ENCODE measurements around the gene TMEM213. TPM values are rescaled to one million over a fixed set of nuclear protein-coding genes. Genes with fewer than 3 reads are reported as not detected.

The TMEM213 gene
- total and polyA plus RNA-seq, 2 of the 8 experiments (the other 6 are each of a cell fraction or from before 2014, with no cell fraction given) = 0.21 to 0.67 TPM

- WGBS, 2 experiments (ENCODE audit: extremely low coverage in 1 of 2, insufficient coverage in 1 of 2, insufficient read length in 1 of 2, insufficient replicate concordance in 2 of 2, low coverage in 1 of 2, low lambda C conversion rate in 2 of 2, missing lambda C conversion rate in 1 of 2) = 95% methylated on average over 10 of the region's 10 CpGs; no CpG with 5 or more reads in 1 of the 2 experiments
- Histone ChIP-seq H3K27ac (ENCODE audit: low read depth, low read length) (no peak overlapping the region), H3K79me2 (ENCODE audit: control insufficient read depth in 1 of 2, insufficient read depth in 2 of 2, low read length in 2 of 2) (no peaks in the 10 kb centered on the region), H3K18ac (ENCODE audit: extremely low read depth, low read length) (no peak overlapping the region), H3K27me3 (replicated peaks in 1 of 4; ENCODE audit: control insufficient read depth in 3 of 4, extremely low read depth in 1 of 4, insufficient read depth in 3 of 4, low read length in 3 of 4) (no peaks in the 10 kb centered on the region), H4K5ac (ENCODE audit: insufficient read length, low read depth, low read length) (no peak overlapping the region), H4K20me1 (replicated peaks in 1 of 2; ENCODE audit: control insufficient read depth in 1 of 2, insufficient read depth in 2 of 2, low read length in 2 of 2) (no peaks in the 10 kb centered on the region), H2BK120ac (replicated peaks; ENCODE audit: low read depth, low read length) (no peak overlapping the region), H2BK15ac (ENCODE audit: low read length) (no peak overlapping the region), H3K4me1 (replicated peaks in 1 of 4; ENCODE audit: control insufficient read depth in 3 of 4, insufficient read depth in 4 of 4, low read length in 3 of 4) (no peaks in the 10 kb centered on the region), H3K23me2 (ENCODE audit: low read depth, low read length) (no peaks in the 10 kb centered on the region), H3K9ac (replicated peaks in 1 of 4; ENCODE audit: extremely low read depth in 1 of 4, low read depth in 3 of 4, low read length in 3 of 4) (no peak overlapping the region), H4K91ac (replicated peaks; ENCODE audit: insufficient read length, low read length) (no peak overlapping the region), H3K36me3 (ENCODE audit: control insufficient read depth in 2 of 4, insufficient read depth in 4 of 4, low read length in 3 of 4) (peaks cover 0 to 6% (median 3%) of the 10 kb centered on the region in 4 experiments; a peak in 3 of 8 replicates), H3K4me2 (ENCODE audit: insufficient read depth in 1 of 2, low read depth in 2 of 2, low read length in 2 of 2) (no peak overlapping the region), H3K56ac (replicated peaks; ENCODE audit: insufficient read length, low read depth, low read length) (no peak overlapping the region), H3K79me1 (ENCODE audit: low read depth, low read length) (no peaks in the 10 kb centered on the region; the same call in 1 of the 2 replicates), H2AFZ (ENCODE audit: low read length) (no peak overlapping the region), H3K4ac (replicated peaks; ENCODE audit: insufficient read length, low read depth, low read length) (no peak overlapping the region), H3K14ac (ENCODE audit: insufficient read length) (no peak overlapping the region), H2BK12ac (ENCODE audit: low read depth, low read length) (no peak overlapping the region), H2BK20ac (ENCODE audit: low read length) (no peak overlapping the region), H3K23ac (ENCODE audit: insufficient read length) (no peak overlapping the region), H3K9me3 (ENCODE audit: insufficient read depth in 2 of 2, low read depth in 1 of 2, low read length in 1 of 2) (no peaks in the 10 kb centered on the region), H2AK5ac (ENCODE audit: low read depth, low read length) (no peak overlapping the region), H2BK5ac (ENCODE audit: low read depth, low read length) (no peak overlapping the region), H4K8ac (ENCODE audit: extremely low read depth, insufficient read depth, low read length) (no peak overlapping the region), H3K4me3 (ENCODE audit: extremely low read depth in 1 of 4, insufficient read depth in 2 of 4, low read depth in 3 of 4, low read length in 4 of 4) (no peak overlapping the region)
- POLR2A ChIA-PET (ENCODE audit: partially characterized antibody) = interaction anchor here (0.7 kb wide), 1 partner anchor 111 kb away, joined by 3 read pairs; no protein-coding TSS in a partner anchor
- no peak for FAIRE-seq
- CTCF ChIA-PET (ENCODE audit: partially characterized antibody) = interaction anchor here (0.6 to 3.6 kb wide), 3 partner anchors 7 to 167 kb away, joined by 3 to 21 read pairs (median 3); no protein-coding TSS in a partner anchor
- TF ChIP-seq SP4 (IDR thresholded peaks at IDR 0.05; ENCODE audit: low read length) = no peak
- no peak for TF ChIP-seq EP300 (IDR thresholded peaks at IDR 0.05; ENCODE audit: borderline replicate concordance in 1 of 2, low read depth in 2 of 2, low read length in 2 of 2)
- TF ChIP-seq BCL11A (IDR thresholded peaks at IDR 0.05; ENCODE audit: low read depth in 2 of 2, low read length in 2 of 2) = no peak
- TF ChIP-seq RAD21 (IDR thresholded peaks at IDR 0.05 in 1 of 2, conservative IDR thresholded peaks at IDR 0.05 in 1 of 2; ENCODE audit: low read depth in 2 of 2, low read length in 2 of 2) = no peak
- DNase-seq (ENCODE audit: low read depth in 1 of 2, low spot score in 2 of 2) = no peak
Observed at GRCh38 chr7:138879356-138879755, 81.6 kb downstream of the TMEM213 start.

Measured in H1 (cell line).